Fibroblast of lung (primary cell): ENCODE data around the gene ACP1. TPM values are rescaled to one million over a fixed set of nuclear protein-coding genes. Genes with fewer than 3 reads are reported as not detected.

Experiments
- DNase-seq, 2 donors: peaks; one replicate each; pipeline versions ENCODE4 v3.0.0 to v3.0.0-alpha.2; 2010; ENCODE audit warnings: low read depth in 2 of 2
- H2AFZ ChIP-seq: 2 replicates; pipeline ENCODE4 v1.5.1; 2012; ENCODE audit warnings: low read length, control low read depth, inconsistent platforms
- H3K27ac ChIP-seq: 2 replicates; pipeline ENCODE4 v1.5.1; 2011; ENCODE audit warnings: low read length, control low read depth; ENCODE audit not compliant: insufficient read depth
- H3K27me3 ChIP-seq: 2 replicates; pipeline ENCODE4 v1.5.1; 2011; ENCODE audit warnings: mild to moderate bottlenecking, low read length; ENCODE audit not compliant: control insufficient read depth, insufficient read depth
- H3K36me3 ChIP-seq: 2 replicates; pipeline ENCODE4 v1.5.1; 2011; ENCODE audit warnings: low read length; ENCODE audit not compliant: control insufficient read depth, insufficient read depth
- H3K4me1 ChIP-seq: 2 replicates; pipeline ENCODE4 v1.5.1; 2011; ENCODE audit warnings: low read length; ENCODE audit not compliant: control insufficient read depth, insufficient read depth; ENCODE audit errors: extremely low read depth
- H3K4me2 ChIP-seq: 2 replicates; pipeline ENCODE4 v1.5.1; 2011; ENCODE audit warnings: low read length, control low read depth; ENCODE audit not compliant: insufficient read depth; ENCODE audit errors: extremely low read depth
- H3K4me3 ChIP-seq, 4 experiments: fragments of 200-600 bp in 1 of 4; sonication (generic) in 1 of 4; replicated peaks in 1 of 4; 2 replicates each; pipeline ENCODE4 v1.5.1; 2011 to 2016; ENCODE audit warnings: low read length in 4 of 4, low read depth in 3 of 4, mild to moderate bottlenecking in 3 of 4, control low read depth in 2 of 4, inconsistent platforms in 1 of 4, mixed read lengths in 1 of 4; ENCODE audit not compliant: insufficient read depth in 1 of 4; ENCODE audit errors: control extremely low read depth in 1 of 4
- H3K79me2 ChIP-seq: 2 replicates; pipeline ENCODE4 v1.5.1; 2012; ENCODE audit warnings: mild to moderate bottlenecking, low read length, inconsistent platforms; ENCODE audit not compliant: control insufficient read depth, insufficient read depth
- H3K9ac ChIP-seq: 2 replicates; pipeline ENCODE4 v1.5.1; 2011; ENCODE audit warnings: mild to moderate bottlenecking, low read length, control low read depth; ENCODE audit not compliant: insufficient read depth
- H3K9me3 ChIP-seq: 2 replicates; pipeline ENCODE4 v1.5.1; 2012; ENCODE audit warnings: low read depth, low read length; ENCODE audit not compliant: control insufficient read depth, insufficient read depth
- H4K20me1 ChIP-seq: 2 replicates; pipeline ENCODE4 v1.5.1; 2011; ENCODE audit warnings: low read length; ENCODE audit not compliant: control insufficient read depth, insufficient read depth; ENCODE audit errors: extremely low read depth
- EZH2 ChIP-seq: IDR thresholded peaks from 2 replicates; pipeline ENCODE4 v1.5.1; 2012; ENCODE audit warnings: low read length, control low read depth, mild to moderate bottlenecking; ENCODE audit errors: missing control alignments
- polyA plus RNA-seq, 2 donors: library from polyadenylated mRNA; depleted of rRNA in 1 of 2; stranded (reverse) in 1 of 2; unstranded in 1 of 2; fragments of >200 nt; gene quantifications; 2 replicates each; pipeline ENCODE4 v1.2.1, GENCODE V29; 2011 to 2012; ENCODE audit warnings: missing spikeins in 1 of 2
- total RNA-seq: library from RNA; depleted of rRNA; stranded (reverse); fragments of >200 nt; gene quantifications from 2 replicates; pipeline ENCODE4 v1.2.1, GENCODE V29; 2014
- TF ChIP-seq, protein P1 (sequence below), 2 donors: IDR thresholded peaks in 1 of 2; conservative IDR thresholded peaks in 1 of 2; 1 replicate in 1 of 2; 2 replicates in 1 of 2; pipeline ENCODE4 v1.5.1; 2011 to 2012; ENCODE audit warnings: low read length in 2 of 2, control low read depth in 1 of 2, inconsistent platforms in 1 of 2, low read depth in 1 of 2, mild to moderate bottlenecking in 1 of 2

The ACP1 gene
- total and polyA plus RNA-seq, 2 donors (not counting 1 experiment from before 2014, with no cell fraction given): 86.9 to 124 TPM

- Histone ChIP-seq H3K36me3 (peaks cover 16% of the 10 kb centered on the region), H2AFZ (no peak overlapping the region), H4K20me1 (no peaks in the 10 kb centered on the region)
Observed at GRCh38 chr2:279366-279765, 14.6 kb downstream of the ACP1 start.

DNA sequence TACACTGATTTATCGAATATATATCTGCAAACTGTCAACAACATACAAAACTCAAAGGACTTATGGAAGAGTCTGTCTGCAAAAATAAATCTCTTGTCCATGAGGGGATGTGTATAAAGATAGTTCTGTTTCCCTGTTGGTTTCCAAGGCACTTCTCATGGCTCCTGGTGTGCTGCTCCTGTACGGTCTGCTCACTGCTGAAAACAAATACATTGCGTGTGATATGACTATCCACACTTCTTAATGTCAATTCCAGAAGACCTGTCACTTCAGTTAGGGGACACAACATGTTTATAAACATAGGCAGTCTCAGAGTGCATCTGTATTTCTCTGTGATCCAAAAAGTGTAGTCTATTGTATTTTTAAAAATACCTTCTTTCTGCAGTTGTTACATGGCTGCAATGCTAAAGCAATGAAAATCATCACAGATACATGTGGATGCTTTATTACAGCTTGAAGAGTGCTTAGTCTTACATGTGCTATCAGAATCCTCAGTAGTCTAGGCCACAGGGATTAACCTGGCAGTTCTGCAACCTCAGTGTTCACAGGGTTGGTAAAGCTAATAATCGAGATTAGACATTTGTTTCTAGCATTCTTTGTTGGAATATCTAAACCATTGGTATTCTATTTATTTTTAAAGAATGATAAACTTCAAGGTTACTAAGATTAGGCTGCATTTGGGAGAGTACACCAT lies 15.4 kb downstream of the ACP1 start:
- no peaks in the 10 kb centered on the region for H3K27me3 ChIP-seq
- H2AFZ ChIP-seq: no peak overlapping the region
- H3K9me3 ChIP-seq: no peaks in the 10 kb centered on the region
- H4K20me1 ChIP-seq: no peaks in the 10 kb centered on the region
- no peak overlapping the region for H3K27ac ChIP-seq
- H3K79me2 ChIP-seq: peaks cover 5% of the 10 kb centered on the region
- H3K4me3 ChIP-seq: no peak overlapping the region
- H3K9ac ChIP-seq: no peak overlapping the region
- H3K4me2 ChIP-seq: no peak overlapping the region
- TF ChIP-seq, protein P1, sequence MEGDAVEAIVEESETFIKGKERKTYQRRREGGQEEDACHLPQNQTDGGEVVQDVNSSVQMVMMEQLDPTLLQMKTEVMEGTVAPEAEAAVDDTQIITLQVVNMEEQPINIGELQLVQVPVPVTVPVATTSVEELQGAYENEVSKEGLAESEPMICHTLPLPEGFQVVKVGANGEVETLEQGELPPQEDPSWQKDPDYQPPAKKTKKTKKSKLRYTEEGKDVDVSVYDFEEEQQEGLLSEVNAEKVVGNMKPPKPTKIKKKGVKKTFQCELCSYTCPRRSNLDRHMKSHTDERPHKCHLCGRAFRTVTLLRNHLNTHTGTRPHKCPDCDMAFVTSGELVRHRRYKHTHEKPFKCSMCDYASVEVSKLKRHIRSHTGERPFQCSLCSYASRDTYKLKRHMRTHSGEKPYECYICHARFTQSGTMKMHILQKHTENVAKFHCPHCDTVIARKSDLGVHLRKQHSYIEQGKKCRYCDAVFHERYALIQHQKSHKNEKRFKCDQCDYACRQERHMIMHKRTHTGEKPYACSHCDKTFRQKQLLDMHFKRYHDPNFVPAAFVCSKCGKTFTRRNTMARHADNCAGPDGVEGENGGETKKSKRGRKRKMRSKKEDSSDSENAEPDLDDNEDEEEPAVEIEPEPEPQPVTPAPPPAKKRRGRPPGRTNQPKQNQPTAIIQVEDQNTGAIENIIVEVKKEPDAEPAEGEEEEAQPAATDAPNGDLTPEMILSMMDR (conservative IDR thresholded peaks at IDR 0.05 in 1 of 2, IDR thresholded peaks at IDR 0.05 in 1 of 2; ENCODE audit: low read depth in 1 of 2, low read length in 2 of 2): no peak
- no peak for TF ChIP-seq EZH2
- peaks cover 16% of the 10 kb centered on the region for H3K36me3 ChIP-seq
- DNase-seq: no peak
- peaks cover 3% of the 10 kb centered on the region for H3K4me1 ChIP-seq

More at GRCh38 chr2:279366-279765, 14.6 kb downstream of the ACP1 start:
- DNase-seq: no peak
- no peaks in the 10 kb centered on the region for H3K9me3 ChIP-seq
- H3K4me3 ChIP-seq: no peak overlapping the region
- no peak overlapping the region for H3K27ac ChIP-seq
- peaks cover 7% of the 10 kb centered on the region for H3K79me2 ChIP-seq
- H3K27me3 ChIP-seq: no peaks in the 10 kb centered on the region
- no peak overlapping the region for H3K9ac ChIP-seq
- no peak for TF ChIP-seq EZH2
- TF ChIP-seq, protein P1 (conservative IDR thresholded peaks at IDR 0.05 in 1 of 2, IDR thresholded peaks at IDR 0.05 in 1 of 2; ENCODE audit: low read depth in 1 of 2, low read length in 2 of 2): no peak
- H3K4me2 ChIP-seq: no peak overlapping the region
- H3K4me1 ChIP-seq: no peaks in the 10 kb centered on the region

- Histone ChIP-seq H3K4me1 (peaks cover 3% of the 10 kb centered on the region), H3K9me3 (no peaks in the 10 kb centered on the region), H3K27me3 (no peaks in the 10 kb centered on the region), H4K20me1 (no peaks in the 10 kb centered on the region), H3K4me2 (no peak overlapping the region), H3K9ac (no peak overlapping the region), H3K4me3 (no peak overlapping the region), H3K27ac (no peak overlapping the region), H3K36me3 (peaks cover 16% of the 10 kb centered on the region), H2AFZ (no peak overlapping the region), H3K79me2 (peaks cover 2% of the 10 kb centered on the region)
- TF ChIP-seq EZH2: no peak
- TF ChIP-seq, protein P1 (conservative IDR thresholded peaks at IDR 0.05 in 1 of 2, IDR thresholded peaks at IDR 0.05 in 1 of 2; ENCODE audit: low read depth in 1 of 2, low read length in 2 of 2): no peak
- DNase-seq: no peak
Observed at GRCh38 chr2:280650-281110, 15.9 kb downstream of the ACP1 start.
